K562 (cell line): ENCODE data around the gene LRRC3. TPM values are rescaled to one million over a fixed set of nuclear protein-coding genes. Genes with fewer than 3 reads are reported as not detected.

Experiments used
- ATAC-seq: fragments of 200-7000 bp; cut with Tn5 transposase; 3 replicates; pipeline ENCODE4 v1.9.1; 2020; ENCODE audit warnings: moderate library complexity
- BruUV-seq: library from RNA; stranded (reverse); fragments of 400-500 nt; replicated peaks from 2 replicates; lab custom pipeline; 2021; lab: Mats Ljungman, UMichigan
- CTCF ChIA-PET: fragments of 300-600 bp; formaldehyde crosslinking; extraction: SDS; loops from one replicate; lab custom pipeline; 2021; ENCODE audit warnings: low intra/inter-chr PET ratio; lab: Yijun Ruan, JAX
- POLR2A ChIA-PET: fragments of 300-600, 350-650 bp; sonication (Branson Sonifier 250); formaldehyde crosslinking; extraction: SDS; loops from one replicate; lab custom pipeline; 2021; ENCODE audit warnings: antibody characterized with exemption, inconsistent platforms; lab: Yijun Ruan, JAX
- DNase-seq, 4 experiments: peaks; one replicate each; pipeline versions ENCODE4 v3.0.0 to v3.0.0-alpha.2; 2011 to 2018; ENCODE audit warnings: low spot score in 3 of 4, mixed read lengths in 3 of 4; ENCODE audit errors: extremely low read depth in 1 of 4
- FAIRE-seq: peaks from 2 replicates; lab custom pipeline; 2011; peaks lifted over from hg19 to GRCh38; lab: Jason Lieb, UNC
- H2AFZ ChIP-seq: 2 replicates; pipeline ENCODE4 v1.6.0; 2011; ENCODE audit warnings: low read depth, low read length, control low read depth, inconsistent platforms
- H3K27ac ChIP-seq: fragments of 200-600 bp; 3 replicates; pipeline ENCODE4 v1.8.0; 2011; ENCODE audit warnings: low read depth, mild to moderate bottlenecking, control low read depth, inconsistent platforms, low read length, moderate library complexity, mixed read lengths; ENCODE audit errors: extremely low read depth
- H3K27me3 ChIP-seq, 2 experiments: fragments of 300-600 bp in 1 of 2; 2 replicates in 1 of 2; 3 replicates in 1 of 2; pipeline versions ENCODE4 v1.6.0 to v1.8.0; 2011; ENCODE audit warnings: inconsistent platforms in 2 of 2, low read length in 2 of 2, mild to moderate bottlenecking in 1 of 2, mixed read lengths in 1 of 2, moderate library complexity in 1 of 2; ENCODE audit not compliant: control insufficient read depth in 2 of 2, insufficient read depth in 2 of 2
- H3K36me3 ChIP-seq: fragments of 300-600 bp; 3 replicates; pipeline ENCODE4 v1.8.0; 2011; ENCODE audit warnings: mild to moderate bottlenecking, low read length, inconsistent platforms; ENCODE audit not compliant: control insufficient read depth, insufficient read depth
- H3K4me1 ChIP-seq, 2 experiments: fragments of 200-600 bp in 1 of 2; replicated peaks in 1 of 2; 2 replicates in 1 of 2; 3 replicates in 1 of 2; pipeline versions ENCODE4 v1.5.1 to v1.8.0; 2011; ENCODE audit warnings: inconsistent platforms in 2 of 2, low read length in 2 of 2, mild to moderate bottlenecking in 1 of 2, mixed read lengths in 1 of 2, moderate library complexity in 1 of 2; ENCODE audit not compliant: control insufficient read depth in 2 of 2, insufficient read depth in 2 of 2
- H3K4me2 ChIP-seq: 2 replicates; pipeline ENCODE4 v1.6.1; 2011; ENCODE audit warnings: low read length, control low read depth, inconsistent platforms, mixed read lengths; ENCODE audit not compliant: insufficient read depth
- H3K4me3 ChIP-seq: fragments of 200-600 bp; sonication (generic), shearing (Covaris generic); 2 replicates; pipeline ENCODE4 v1.5.1; 2016; ENCODE audit warnings: control low read depth, inconsistent platforms
- H3K79me2 ChIP-seq: fragments of 200-600 bp; 3 replicates; pipeline ENCODE4 v1.8.0; 2011; ENCODE audit warnings: low read length, inconsistent platforms; ENCODE audit not compliant: control insufficient read depth, insufficient read depth
- H3K9ac ChIP-seq, 2 experiments: 2 replicates each; pipeline versions ENCODE4 v1.6.0 to v1.6.1; 2011; ENCODE audit warnings: low read depth in 2 of 2, low read length in 2 of 2, control low read depth in 1 of 2, inconsistent platforms in 1 of 2, mild to moderate bottlenecking in 1 of 2, mixed read lengths in 1 of 2; ENCODE audit not compliant: insufficient read depth in 1 of 2
- H3K9me1 ChIP-seq: one replicate; pipeline ENCODE4 v1.6.0; 2011; ENCODE audit warnings: inconsistent platforms, mild to moderate bottlenecking, low read length, moderate library complexity; ENCODE audit not compliant: control insufficient read depth, insufficient read depth
- H3K9me3 ChIP-seq: replicated peaks from 2 replicates; pipeline ENCODE4 v1.5.1; 2011; ENCODE audit warnings: low read depth, low read length, inconsistent platforms; ENCODE audit not compliant: control insufficient read depth, insufficient read depth
- H4K20me1 ChIP-seq: replicated peaks from 2 replicates; pipeline ENCODE4 v1.6.1; 2011; ENCODE audit warnings: low read length, inconsistent platforms, mixed read lengths; ENCODE audit not compliant: control insufficient read depth, insufficient read depth
- HSF4 ChIP-seq: fragments of 250-450 bp; sonication (Bioruptor Pico); IDR thresholded peaks from 2 replicates; pipeline ENCODE4 v2.1.2; 2022; ENCODE audit warnings: mild to moderate bottlenecking, moderate library complexity, borderline replicate concordance
- ZNF3 ChIP-seq: fragments of 250-450 bp; sonication (Bioruptor Pico); IDR thresholded peaks from 2 replicates; pipeline ENCODE4 v1.5.0; 2021; ENCODE audit warnings: mild to moderate bottlenecking, moderate library complexity
- WGBS: fragments of 100-300 bp; shearing (Covaris generic); methylation state at CpG from one replicate; pipeline ENCODE4 v1.1.6; 2016; ENCODE audit warnings: low coverage, mixed read lengths; ENCODE audit not compliant: insufficient coverage; ENCODE audit errors: missing lambda C conversion rate; 5-methylcytosine and 5-hydroxymethylcytosine counted together
- in situ Hi-C: fragments of 300-500 bp; cut with MboI; formaldehyde crosslinking; loops from 4 replicates; pipeline ENCODE4 v1.15.0; 2018; ENCODE audit warnings: inconsistent platforms, mixed read lengths
- intact Hi-C: fragments of 100-400 bp; cut with micrococcal nuclease; formaldehyde crosslinking; loops from 2 replicates; pipeline ENCODE4 v1.14.2; 2022
- polyA plus RNA-seq, 8 experiments: library from polyadenylated mRNA; depleted of rRNA in 4 of 8; stranded (reverse) in 5 of 8; unstranded in 3 of 8; fragments of >200 nt; fragmentation: Nextera tagmentation in 2 of 8; fragmentation: Illumina TruSeq in 1 of 8; extraction: Ambion mirVana in 2 of 8; extraction: Trizol in 1 of 8; gene quantifications; 2 replicates each; pipeline versions ENCODE4 v1.2.1 to v1.2.3, GENCODE V29; 2011 to 2014; ENCODE audit warnings: inconsistent platforms in 1 of 8, missing spikeins in 1 of 8
- total RNA-seq, 7 experiments: library from RNA; depleted of rRNA in 6 of 7; stranded (reverse); fragments of >200 nt in 6 of 7; fragmentation: Illumina TruSeq in 2 of 7; extraction: Trizol in 2 of 7; gene quantifications; 2 replicates each; pipeline versions ENCODE4 v1.2.1 to v1.2.3, GENCODE V29; 2011 to 2021; ENCODE audit warnings: low replicate concordance in 1 of 7
- TF ChIP-seq, protein P1 (sequence below), 2 experiments: IDR thresholded peaks; 2 replicates each; pipeline ENCODE4 v1.6.1; 2012; ENCODE audit warnings: improper control_type of control experiment in 2 of 2, low read depth in 2 of 2, low read length in 2 of 2, borderline replicate concordance in 1 of 2

Gene LRRC3
- total and polyA plus RNA-seq, 9 of the 15 experiments (the other 6 are each of a cell fraction or from before 2014, with no cell fraction given): 0.04 TPM; not detected in 7

DNA sequence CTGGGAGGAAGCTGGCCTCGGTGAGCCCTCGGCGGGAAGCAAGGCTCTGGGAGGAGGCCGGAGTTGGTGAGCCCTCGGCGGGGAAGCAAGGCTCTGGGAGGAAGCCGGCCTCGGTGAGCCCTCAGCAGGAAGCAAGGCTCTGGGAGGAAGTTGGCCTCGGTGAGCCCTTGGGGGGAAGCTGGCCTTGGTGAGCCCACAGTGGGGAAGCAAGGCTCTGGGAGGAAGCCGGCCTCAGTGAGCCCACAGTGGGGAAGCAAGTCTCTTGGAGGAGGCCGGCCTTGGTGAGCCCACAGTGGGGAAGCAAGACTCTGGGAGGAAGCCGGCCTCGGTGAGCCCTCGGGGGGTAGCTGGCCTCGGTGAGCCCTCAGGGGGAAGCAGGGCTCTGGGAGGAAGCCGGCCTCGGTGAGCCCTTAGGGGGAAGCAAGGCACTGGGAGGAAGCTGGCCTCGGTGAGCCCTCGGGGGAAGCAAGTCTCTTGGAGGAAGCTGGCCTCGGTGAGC is 48.6 kb downstream of the LRRC3 start:
- TF ChIP-seq ZNF3 (CRISPR knock-in tag) (no peak), HSF4 (CRISPR knock-in tag) (no peak)
- TF ChIP-seq, protein P1, sequence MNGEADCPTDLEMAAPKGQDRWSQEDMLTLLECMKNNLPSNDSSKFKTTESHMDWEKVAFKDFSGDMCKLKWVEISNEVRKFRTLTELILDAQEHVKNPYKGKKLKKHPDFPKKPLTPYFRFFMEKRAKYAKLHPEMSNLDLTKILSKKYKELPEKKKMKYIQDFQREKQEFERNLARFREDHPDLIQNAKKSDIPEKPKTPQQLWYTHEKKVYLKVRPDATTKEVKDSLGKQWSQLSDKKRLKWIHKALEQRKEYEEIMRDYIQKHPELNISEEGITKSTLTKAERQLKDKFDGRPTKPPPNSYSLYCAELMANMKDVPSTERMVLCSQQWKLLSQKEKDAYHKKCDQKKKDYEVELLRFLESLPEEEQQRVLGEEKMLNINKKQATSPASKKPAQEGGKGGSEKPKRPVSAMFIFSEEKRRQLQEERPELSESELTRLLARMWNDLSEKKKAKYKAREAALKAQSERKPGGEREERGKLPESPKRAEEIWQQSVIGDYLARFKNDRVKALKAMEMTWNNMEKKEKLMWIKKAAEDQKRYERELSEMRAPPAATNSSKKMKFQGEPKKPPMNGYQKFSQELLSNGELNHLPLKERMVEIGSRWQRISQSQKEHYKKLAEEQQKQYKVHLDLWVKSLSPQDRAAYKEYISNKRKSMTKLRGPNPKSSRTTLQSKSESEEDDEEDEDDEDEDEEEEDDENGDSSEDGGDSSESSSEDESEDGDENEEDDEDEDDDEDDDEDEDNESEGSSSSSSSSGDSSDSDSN (IDR thresholded peaks at IDR 0.05; ENCODE audit: borderline replicate concordance in 1 of 2, low read depth in 2 of 2, low read length in 2 of 2): 0 out of 4 replicates have a peak, but pooled peaks of 1 of the 2 experiments have one; percentile 13
- TF ChIP-seq, all 486 proteins: peak for 1
- in situ Hi-C loops (loop anchor here (10.0 kb wide), 1 partner anchor 431 kb away; no protein-coding TSS in a partner anchor), intact Hi-C loops (no loop called here)
- no peak overlapping the region for H2AFZ ChIP-seq
- H3K9me3 ChIP-seq: no peaks in the 10 kb centered on the region
- DNase-seq: no peak
- H3K4me3 ChIP-seq: no peak overlapping the region
- no peaks in the 10 kb centered on the region for H3K9me1 ChIP-seq
- no peaks in the 10 kb centered on the region for H3K36me3 ChIP-seq
- no peaks in the 10 kb centered on the region for H3K79me2 ChIP-seq
- CTCF ChIA-PET: interaction anchor here (0.6 kb wide), 1 partner anchor 238 kb away, joined by 3 read pairs; no protein-coding TSS in a partner anchor
- no TSS peak for BruUV-seq
- H3K4me1 ChIP-seq: peaks cover 0 to 37% of the 10 kb centered on the region in 2 experiments; a peak in 2 of 5 replicates
- H4K20me1 ChIP-seq: peaks cover 8% of the 10 kb centered on the region
- no peak for ATAC-seq
- H3K27me3 ChIP-seq: peaks cover 71 to 85% of the 10 kb centered on the region in 2 experiments
- H3K27ac ChIP-seq: no peak overlapping the region
- no peak for FAIRE-seq
- 3% methylated on average over 20 of the region's 20 CpGs for WGBS
- no peak overlapping the region for H3K9ac ChIP-seq
- POLR2A ChIA-PET: no interaction called here
- no peak overlapping the region for H3K4me2 ChIP-seq
